K562 (cell line): ENCODE results near the gene TOR1A. TPM values are rescaled to one million over a fixed set of nuclear protein-coding genes. Genes with fewer than 3 reads are reported as not detected.
A peak's percentile ranks its signal among the peaks of the same experiment; 100 is the strongest.

Experiments
- ATF2 ChIP-seq: sonication (generic); formaldehyde crosslinking; IDR thresholded peaks from 2 replicates; pipeline ENCODE4 v1.8.1; 2022; ENCODE audit warnings: missing genetic modification reagents
- ATF7 ChIP-seq: fragments of 450-650 bp; IDR thresholded peaks from 2 replicates; pipeline ENCODE4 v1.7.1; 2014; ENCODE audit warnings: mild to moderate bottlenecking, moderate library complexity
- E2F8 ChIP-seq: fragments of 450-650 bp; IDR thresholded peaks from 2 replicates; pipeline ENCODE4 v1.7.1; 2018; ENCODE audit warnings: mild to moderate bottlenecking, low read depth; ENCODE audit not compliant: partially characterized antibody
- HCFC1 ChIP-seq: IDR thresholded peaks from 2 replicates; pipeline ENCODE4 v1.6.1; 2012; ENCODE audit warnings: low read depth, low read length, improper control_type of control experiment
- IFI16 ChIP-seq: fragments of 250-450 bp; sonication (Bioruptor Pico); IDR thresholded peaks from 2 replicates; pipeline ENCODE4 v2.1.2; 2022; ENCODE audit warnings: mild to moderate bottlenecking, inconsistent platforms
- JUND ChIP-seq, 2 experiments: IDR thresholded peaks; 2 replicates in 1 of 2; 3 replicates in 1 of 2; pipeline ENCODE4 v1.6.1; 2011; ENCODE audit warnings: borderline replicate concordance in 2 of 2, low read depth in 2 of 2, low read length in 2 of 2, improper control_type of control experiment in 1 of 2, missing biosample characterization in 1 of 2, missing genetic modification characterization in 1 of 2, missing genetic modification reagents in 1 of 2
- PCBP1 ChIP-seq: fragments of 200-400 bp; formaldehyde crosslinking; IDR thresholded peaks from 2 replicates; pipeline ENCODE4 v1.6.1; 2018; ENCODE audit warnings: mild to moderate bottlenecking, low read depth, low read length; ENCODE audit not compliant: poor library complexity, severe bottlenecking
- POLR2B ChIP-seq: fragments of 450-650 bp; IDR thresholded peaks from 2 replicates; pipeline ENCODE4 v1.6.1; 2018; ENCODE audit warnings: low read depth; ENCODE audit not compliant: partially characterized antibody
- RCOR1 ChIP-seq, 2 experiments: IDR thresholded peaks; 2 replicates each; pipeline ENCODE4 v1.6.1; 2012; ENCODE audit warnings: low read depth in 2 of 2, low read length in 2 of 2, borderline replicate concordance in 1 of 2, improper control_type of control experiment in 1 of 2
- ZBED1 ChIP-seq: IDR thresholded peaks from 2 replicates; pipeline ENCODE4 v1.6.1; 2014
- ZC3H11A ChIP-seq: IDR thresholded peaks from 2 replicates; pipeline ENCODE4 v1.6.1; 2012; ENCODE audit warnings: low read depth, low read length, improper control_type of control experiment
- ZNF436 ChIP-seq: fragments of 250-450, 450-650 bp; sonication (Bioruptor Pico); formaldehyde crosslinking; IDR thresholded peaks from 2 replicates; pipeline ENCODE4 v1.7.0; 2020; ENCODE audit warnings: mild to moderate bottlenecking
- ZNF449 ChIP-seq: fragments of 250-450 bp; sonication (Bioruptor Pico); IDR thresholded peaks from 2 replicates; pipeline ENCODE4 v1.8.0; 2022; ENCODE audit warnings: moderate library complexity, mild to moderate bottlenecking, inconsistent platforms
- ZNF76 ChIP-seq: fragments of 250-450 bp; sonication (Bioruptor Pico); IDR thresholded peaks from 2 replicates; pipeline ENCODE4 v1.4.0; 2020; ENCODE audit warnings: mild to moderate bottlenecking, moderate library complexity, borderline replicate concordance
- polyA plus RNA-seq, 8 experiments: library from polyadenylated mRNA; depleted of rRNA in 4 of 8; stranded (reverse) in 5 of 8; unstranded in 3 of 8; fragments of >200 nt; fragmentation: Nextera tagmentation in 2 of 8; fragmentation: Illumina TruSeq in 1 of 8; extraction: Ambion mirVana in 2 of 8; extraction: Trizol in 1 of 8; gene quantifications; 2 replicates each; pipeline versions ENCODE4 v1.2.1 to v1.2.3, GENCODE V29; 2011 to 2014; ENCODE audit warnings: inconsistent platforms in 1 of 8, missing spikeins in 1 of 8
- total RNA-seq, 7 experiments: library from RNA; depleted of rRNA in 6 of 7; stranded (reverse); fragments of >200 nt in 6 of 7; fragmentation: Illumina TruSeq in 2 of 7; extraction: Trizol in 2 of 7; gene quantifications; 2 replicates each; pipeline versions ENCODE4 v1.2.1 to v1.2.3, GENCODE V29; 2011 to 2021; ENCODE audit warnings: low replicate concordance in 1 of 7
- TF ChIP-seq, protein P1 (sequence below): sonication (generic); formaldehyde crosslinking; IDR thresholded peaks from 2 replicates; pipeline ENCODE4 v1.8.1; 2023; ENCODE audit warnings: mild to moderate bottlenecking, missing genetic modification reagents

TOR1A gene
- total and polyA plus RNA-seq, 9 of the 15 experiments (the other 6 are each of a cell fraction or from before 2014, with no cell fraction given), result 4.5 to 85.8 (median 51.3) TPM

DNA sequence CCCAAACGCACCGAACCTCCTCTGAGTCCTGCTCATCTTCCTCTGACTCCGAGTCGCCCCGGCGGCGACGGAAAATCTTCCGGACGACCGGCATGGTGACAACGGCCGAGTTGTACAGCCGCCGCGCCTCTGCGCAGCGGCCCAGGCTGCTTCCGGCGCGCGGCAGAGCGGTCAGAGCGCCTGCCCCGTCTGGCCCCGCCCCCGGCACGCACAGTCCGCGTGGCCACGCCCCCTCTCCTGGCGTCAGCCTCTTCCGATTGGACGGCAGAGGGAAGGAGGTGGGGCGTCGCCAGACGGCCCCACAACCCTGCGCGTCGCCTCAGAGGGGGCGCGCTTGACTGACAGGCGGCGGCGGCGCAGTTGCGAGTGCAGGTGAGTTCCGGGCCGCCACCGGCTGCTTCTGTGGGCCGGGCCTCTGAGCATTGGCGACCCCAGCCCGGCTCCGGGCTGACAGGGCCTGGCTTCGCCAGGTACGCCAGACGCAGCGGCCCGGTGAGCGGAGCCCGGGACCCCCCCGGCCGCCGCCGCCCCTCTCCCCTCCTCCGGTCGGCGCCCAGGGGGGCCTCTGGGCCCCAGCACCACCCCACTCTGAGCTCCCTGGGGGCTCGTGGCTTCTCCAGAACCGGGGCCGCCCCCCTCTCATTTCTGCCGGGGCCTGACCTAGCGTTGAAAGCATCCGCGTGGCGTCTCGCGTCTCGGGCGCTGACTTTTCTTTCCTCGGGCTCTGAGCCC is 11.4 kb upstream of the TOR1A start, which contains the start of the genes C9orf78 and USP20 (continued):
- TF ChIP-seq, protein P1, sequence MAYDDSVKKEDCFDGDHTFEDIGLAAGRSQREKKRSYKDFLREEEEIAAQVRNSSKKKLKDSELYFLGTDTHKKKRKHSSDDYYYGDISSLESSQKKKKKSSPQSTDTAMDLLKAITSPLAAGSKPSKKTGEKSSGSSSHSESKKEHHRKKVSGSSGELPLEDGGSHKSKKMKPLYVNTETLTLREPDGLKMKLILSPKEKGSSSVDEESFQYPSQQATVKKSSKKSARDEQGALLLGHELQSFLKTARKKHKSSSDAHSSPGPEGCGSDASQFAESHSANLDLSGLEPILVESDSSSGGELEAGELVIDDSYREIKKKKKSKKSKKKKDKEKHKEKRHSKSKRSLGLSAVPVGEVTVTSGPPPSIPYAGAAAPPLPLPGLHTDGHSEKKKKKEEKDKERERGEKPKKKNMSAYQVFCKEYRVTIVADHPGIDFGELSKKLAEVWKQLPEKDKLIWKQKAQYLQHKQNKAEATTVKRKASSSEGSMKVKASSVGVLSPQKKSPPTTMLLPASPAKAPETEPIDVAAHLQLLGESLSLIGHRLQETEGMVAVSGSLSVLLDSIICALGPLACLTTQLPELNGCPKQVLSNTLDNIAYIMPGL (CRISPR knock-in tag), result peak; percentile 73; the same call in 1 of the 2 replicates
- TF ChIP-seq ZC3H11A (0 out of 2 replicates have a peak, but pooled peaks have one; percentile 25), JUND (IDR thresholded peaks at IDR 0.05; ENCODE audit: borderline replicate concordance, low read depth, low read length) (peak; percentile 72), JUND (tag; IDR thresholded peaks at IDR 0.05; ENCODE audit: borderline replicate concordance, low read depth, low read length) (no peak; the same call in 2 of the 3 replicates), PCBP1 (peak; percentile 79), ZNF76 (CRISPR knock-in tag) (0 out of 2 replicates have a peak, but pooled peaks have one; percentile 30), IFI16 (CRISPR knock-in tag) (0 out of 2 replicates have a peak, but pooled peaks have one; percentile 4), ZNF436 (CRISPR knock-in tag) (peak; percentile 72), ZNF449 (peak; percentile 16; the same call in 1 of the 2 replicates), POLR2B (peak; percentile 76), ATF7 (peak; percentile 89), E2F8 (peak; percentile 91), ATF2 (CRISPR knock-in tag) (no peak), RCOR1 (IDR thresholded peaks at IDR 0.05; ENCODE audit: borderline replicate concordance in 1 of 2, low read depth in 2 of 2, low read length in 2 of 2) (0 out of 4 replicates have a peak, but pooled peaks of 1 of the 2 experiments have one; percentile 1), HCFC1 (peak; percentile 89), ZBED1 (no peak)
